Measurements from ENCODE around the gene GTPBP1.

Gene GTPBP1

GRCh38 chr22:38761202-38762162, 55.7 kb downstream of the GTPBP1 start:
- no peak for TF ChIP-seq CTCF (IDR thresholded peaks at IDR 0.05; ENCODE audit: low read depth, low read length)
- no peak for DNase-seq (ENCODE audit: extremely low read depth, low read depth)

- DNase-seq (ENCODE audit: extremely low read depth, low read depth), result no peak
- TF ChIP-seq CTCF (IDR thresholded peaks at IDR 0.05; ENCODE audit: low read depth, low read length), result no peak
Observed at GRCh38 chr22:38762551-38762983, 56.8 kb downstream of the GTPBP1 start.

GRCh38 chr22:38766076-38766777, 60.5 kb downstream of the GTPBP1 start:
- peak; percentile 83 for TF ChIP-seq CTCF (IDR thresholded peaks at IDR 0.05; ENCODE audit: low read depth, low read length)
- no peak for DNase-seq (ENCODE audit: extremely low read depth, low read depth)

- TF ChIP-seq CTCF (IDR thresholded peaks at IDR 0.05; ENCODE audit: low read depth, low read length), result no peak
- no peak for DNase-seq (ENCODE audit: extremely low read depth, low read depth)
Observed at GRCh38 chr22:38767313-38767712, 61.6 kb downstream of the GTPBP1 start.

- TF ChIP-seq CTCF (IDR thresholded peaks at IDR 0.05; ENCODE audit: low read depth, low read length), result no peak
- no peak for DNase-seq (ENCODE audit: extremely low read depth, low read depth)
Observed at GRCh38 chr22:38768036-38768435, 62.3 kb downstream of the GTPBP1 start.

- DNase-seq (ENCODE audit: extremely low read depth, low read depth), result no peak
- TF ChIP-seq CTCF (IDR thresholded peaks at IDR 0.05; ENCODE audit: low read depth, low read length), result no peak
Observed at GRCh38 chr22:38770257-38770949, 64.7 kb downstream of the GTPBP1 start.

GRCh38 chr22:38772623-38772873, 66.8 kb downstream of the GTPBP1 start:
- no peak for TF ChIP-seq CTCF (IDR thresholded peaks at IDR 0.05; ENCODE audit: low read depth, low read length)
- no peak for DNase-seq (ENCODE audit: extremely low read depth, low read depth)
